HG02763 (cell line): Measurements from ENCODE around the gene UFD1.

Source experiments
- ATAC-seq: cut with Tn5 transposase; IDR thresholded peaks from one replicate; pipeline ENCODE4 v1.9.1; 2021; ENCODE audit warnings: mild to moderate bottlenecking, moderate library complexity; ENCODE audit not compliant: unreplicated experiment

The UFD1 gene

DNA sequence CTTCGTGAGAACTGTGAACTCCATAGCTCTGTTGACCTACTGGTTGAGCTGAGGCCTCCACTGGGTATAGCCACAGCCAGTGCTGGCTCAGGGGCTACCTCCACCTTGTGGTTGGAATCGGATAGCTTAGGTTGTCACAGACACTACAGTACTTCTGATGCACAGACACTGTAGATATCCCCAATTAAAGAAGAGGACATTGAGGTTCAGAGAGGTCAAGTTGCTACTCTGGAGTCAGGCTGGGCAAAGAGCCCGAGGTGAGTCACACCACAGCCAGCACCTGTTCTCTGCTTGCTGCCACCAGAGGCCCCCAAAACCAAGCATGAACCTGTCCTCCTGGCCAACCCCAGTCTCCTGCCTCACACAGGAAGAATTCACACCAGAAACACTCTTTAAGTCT, 5.4 kb downstream of the UFD1 start:
- ATAC-seq: no peak

DNA sequence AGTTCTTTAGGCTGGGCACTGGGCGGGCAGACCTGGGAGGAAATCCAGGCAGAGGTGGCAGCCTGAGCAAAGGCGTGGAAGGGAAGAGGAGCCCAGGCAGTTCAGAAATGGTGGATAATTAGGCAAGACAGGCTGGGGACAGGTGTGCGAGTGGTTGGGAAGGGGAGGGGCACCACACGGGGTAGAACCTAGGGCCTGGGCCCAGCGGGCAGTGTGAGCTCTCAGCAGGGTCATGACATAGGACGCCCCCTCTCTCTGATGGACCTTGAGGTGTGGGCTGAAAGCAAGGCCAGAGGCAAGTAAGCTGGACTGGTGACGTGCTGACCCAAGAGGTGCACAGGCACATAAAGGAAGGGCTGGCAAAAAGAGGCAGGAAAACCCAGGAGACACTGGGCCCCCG, 6.8 kb downstream of the UFD1 start:
- ATAC-seq: no peak

DNA sequence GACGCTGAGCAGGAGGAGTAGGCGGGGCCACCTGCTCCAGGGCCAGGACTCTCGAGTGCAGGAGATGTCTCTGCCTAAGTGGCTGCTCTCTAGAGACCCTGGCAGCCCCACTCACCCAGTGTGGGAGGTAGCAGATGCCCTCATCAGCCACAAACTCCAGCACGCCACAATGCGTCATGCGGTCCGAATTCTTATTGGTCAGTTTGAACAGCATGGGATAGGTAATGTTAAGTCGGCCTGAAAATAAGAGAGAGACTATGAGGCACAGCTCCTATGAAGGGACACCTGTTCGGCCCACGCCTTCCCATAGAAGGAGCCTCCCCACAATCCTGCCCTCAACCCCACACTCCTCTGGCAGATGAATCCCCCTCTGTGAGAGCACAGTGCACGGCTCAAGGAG, 7.4 kb downstream of the UFD1 start:
- no peak for ATAC-seq

DNA sequence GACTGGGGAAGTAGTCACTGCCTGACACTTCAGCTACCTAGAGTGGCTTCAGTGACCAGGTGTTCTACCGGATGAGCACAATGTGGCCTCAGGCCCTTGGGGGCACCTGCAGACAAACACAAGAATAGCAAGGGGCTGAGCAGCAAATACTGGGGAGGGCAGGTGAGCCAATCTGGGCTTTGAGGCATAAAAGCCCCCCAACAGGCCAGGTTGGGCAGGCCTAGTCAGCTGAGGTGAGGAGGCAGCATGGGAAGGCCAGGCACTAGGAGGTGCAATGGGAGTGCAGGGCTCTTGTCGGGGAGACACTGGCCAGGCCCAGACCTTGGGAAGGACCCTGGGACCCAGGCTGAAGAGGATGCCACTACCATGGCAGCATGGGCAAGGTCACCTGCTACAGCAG, 9.0 kb downstream of the UFD1 start:
- ATAC-seq: no peak

DNA sequence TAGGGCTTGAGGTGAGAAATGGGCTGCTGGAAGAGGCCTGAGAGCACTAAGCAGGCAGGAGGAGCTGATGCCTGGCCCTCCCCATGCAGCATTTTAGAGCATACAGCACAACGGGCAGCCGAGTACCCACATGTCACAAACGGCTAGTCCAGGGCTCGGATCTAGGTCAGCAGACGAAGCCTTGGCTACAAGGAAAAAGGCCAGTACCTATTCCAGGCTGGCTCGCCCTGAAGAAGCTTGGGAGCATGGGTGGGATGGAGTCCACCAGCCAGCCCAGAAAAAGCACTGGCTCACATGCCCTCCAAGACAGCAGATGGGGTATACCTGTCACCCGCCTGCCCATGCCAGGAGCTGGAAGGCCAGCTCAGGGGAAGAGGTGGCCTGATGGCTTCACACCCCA, 9.6 kb downstream of the UFD1 start:
- ATAC-seq: no peak

DNA sequence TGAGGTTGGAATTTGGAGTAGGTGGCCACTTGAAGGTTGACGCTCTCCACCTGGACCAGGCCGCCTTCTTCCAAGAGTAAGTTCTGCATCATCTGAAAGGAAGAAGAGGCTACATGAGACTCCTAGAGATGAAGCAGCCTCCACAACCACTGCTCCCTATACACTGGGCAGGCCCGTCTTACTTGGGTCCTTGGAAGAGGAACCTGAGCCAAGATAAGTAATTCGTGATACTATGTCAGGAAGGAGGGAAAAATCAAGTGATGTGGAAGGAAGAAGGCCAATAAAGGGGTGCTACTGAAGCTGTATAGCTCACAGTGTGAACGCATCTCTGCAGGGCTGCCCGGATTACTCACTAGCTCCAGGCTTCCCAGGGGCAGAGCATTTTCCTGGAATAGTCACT, 11.1 kb downstream of the UFD1 start:
- no peak for ATAC-seq

DNA sequence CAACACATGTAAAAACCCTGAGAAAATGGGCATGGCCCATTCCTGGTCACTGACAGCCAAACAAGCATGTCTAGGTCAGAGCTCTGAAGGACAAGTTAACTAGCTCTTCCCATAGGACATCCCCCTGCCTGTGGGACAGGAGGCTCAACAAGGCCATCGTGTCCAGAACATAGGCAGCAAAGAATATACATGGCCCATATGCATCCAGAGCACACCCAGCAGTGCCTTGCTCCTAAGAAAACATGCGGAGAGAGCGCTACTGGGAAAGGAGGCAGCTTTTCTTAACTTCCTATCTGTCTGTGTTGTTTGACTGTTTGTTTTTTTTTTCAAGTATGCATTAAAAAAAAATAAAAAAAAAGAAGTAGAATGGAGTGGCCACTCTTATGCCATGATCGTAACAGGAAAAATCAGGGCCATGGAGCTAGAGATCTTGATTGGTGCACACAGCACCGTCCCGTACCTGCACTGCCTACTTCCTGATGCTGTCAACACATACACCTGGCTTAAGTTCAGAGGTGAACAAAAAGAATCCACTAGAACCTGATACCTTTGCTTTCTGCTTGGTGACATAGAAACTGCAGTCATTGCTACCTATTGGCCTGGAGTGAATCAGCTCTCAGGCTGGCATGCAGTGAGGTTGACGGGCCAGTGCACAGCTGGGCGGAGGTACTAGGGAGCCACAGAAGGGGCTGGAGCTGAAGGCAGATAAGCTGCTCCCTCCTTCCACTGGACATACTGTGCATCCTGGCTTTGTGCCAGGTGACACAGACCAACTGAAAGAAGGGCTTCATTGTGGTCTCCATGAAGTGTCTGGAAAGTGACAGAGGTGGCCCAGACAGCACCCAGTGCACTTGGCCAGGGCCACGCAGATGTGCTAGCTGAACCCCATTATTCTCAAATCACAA, 11.9 kb downstream of the UFD1 start:
- no peak for ATAC-seq

DNA sequence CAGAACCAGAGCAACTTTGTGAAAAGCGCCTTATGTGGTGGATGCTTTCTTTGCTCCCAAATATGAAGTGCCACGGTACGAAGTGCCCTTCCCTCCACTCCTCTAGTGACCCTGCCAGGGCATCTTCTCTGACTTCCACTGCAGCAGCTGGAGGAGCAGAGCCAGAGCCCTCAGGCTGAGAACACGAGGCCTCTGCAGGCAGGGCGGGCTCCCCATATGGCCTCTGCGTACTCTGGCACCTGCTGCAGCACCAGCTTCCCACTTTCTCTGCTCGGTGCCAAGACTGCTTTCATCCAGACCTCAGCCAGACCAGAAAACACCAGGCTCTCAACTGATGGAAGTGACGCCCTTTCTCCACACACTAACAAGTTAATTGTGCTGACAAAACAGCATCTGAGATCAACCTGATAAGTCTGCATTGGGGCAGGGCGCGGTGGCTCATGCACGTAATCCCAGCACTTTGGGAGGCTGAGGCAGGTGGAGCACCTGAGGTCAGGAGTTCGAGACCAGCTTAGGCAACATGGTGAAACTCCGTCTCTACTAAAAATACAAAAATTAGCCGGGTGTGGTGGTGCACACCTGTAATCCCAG, 12.8 kb downstream of the UFD1 start:
- ATAC-seq: no peak

DNA sequence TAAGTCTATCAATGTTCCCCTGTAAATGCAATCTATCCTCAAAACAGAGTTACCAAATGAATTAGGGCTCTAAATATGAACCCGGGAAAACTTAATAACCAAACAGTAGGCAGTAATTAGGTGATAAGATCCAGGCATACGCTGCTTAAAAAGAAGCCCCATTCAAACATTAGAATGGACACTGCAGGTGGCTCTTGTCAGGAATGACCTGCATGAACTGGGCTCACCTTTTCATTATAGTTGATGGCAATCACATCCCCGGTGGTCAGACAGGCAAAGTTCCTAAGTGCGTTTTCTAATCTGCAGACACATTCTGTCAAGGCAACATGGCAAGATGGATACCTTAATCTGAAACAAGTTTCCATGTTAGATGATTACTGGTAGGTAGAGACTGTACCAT, 14.0 kb downstream of the UFD1 start:
- ATAC-seq: no peak

DNA sequence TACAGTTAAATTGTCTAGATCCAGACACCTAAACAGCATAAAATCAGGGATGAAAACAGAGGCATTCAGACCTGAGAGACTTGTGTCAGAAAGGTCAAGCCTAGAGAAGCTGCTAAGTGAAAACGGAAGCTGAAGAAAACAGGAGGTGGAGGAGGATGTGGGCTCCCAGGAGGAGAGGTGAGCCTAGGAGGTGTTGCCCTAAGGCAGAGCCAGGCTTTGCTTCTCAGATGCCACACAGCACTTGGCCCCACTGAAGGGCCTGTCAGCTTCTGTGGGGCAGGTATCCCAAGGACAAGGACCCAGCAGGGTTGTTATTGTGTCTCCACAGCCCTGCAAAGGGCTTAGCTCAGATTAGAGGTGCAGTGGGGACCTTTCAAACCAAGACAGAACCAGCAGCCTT, 14.4 kb downstream of the UFD1 start:
- no peak for ATAC-seq

DNA sequence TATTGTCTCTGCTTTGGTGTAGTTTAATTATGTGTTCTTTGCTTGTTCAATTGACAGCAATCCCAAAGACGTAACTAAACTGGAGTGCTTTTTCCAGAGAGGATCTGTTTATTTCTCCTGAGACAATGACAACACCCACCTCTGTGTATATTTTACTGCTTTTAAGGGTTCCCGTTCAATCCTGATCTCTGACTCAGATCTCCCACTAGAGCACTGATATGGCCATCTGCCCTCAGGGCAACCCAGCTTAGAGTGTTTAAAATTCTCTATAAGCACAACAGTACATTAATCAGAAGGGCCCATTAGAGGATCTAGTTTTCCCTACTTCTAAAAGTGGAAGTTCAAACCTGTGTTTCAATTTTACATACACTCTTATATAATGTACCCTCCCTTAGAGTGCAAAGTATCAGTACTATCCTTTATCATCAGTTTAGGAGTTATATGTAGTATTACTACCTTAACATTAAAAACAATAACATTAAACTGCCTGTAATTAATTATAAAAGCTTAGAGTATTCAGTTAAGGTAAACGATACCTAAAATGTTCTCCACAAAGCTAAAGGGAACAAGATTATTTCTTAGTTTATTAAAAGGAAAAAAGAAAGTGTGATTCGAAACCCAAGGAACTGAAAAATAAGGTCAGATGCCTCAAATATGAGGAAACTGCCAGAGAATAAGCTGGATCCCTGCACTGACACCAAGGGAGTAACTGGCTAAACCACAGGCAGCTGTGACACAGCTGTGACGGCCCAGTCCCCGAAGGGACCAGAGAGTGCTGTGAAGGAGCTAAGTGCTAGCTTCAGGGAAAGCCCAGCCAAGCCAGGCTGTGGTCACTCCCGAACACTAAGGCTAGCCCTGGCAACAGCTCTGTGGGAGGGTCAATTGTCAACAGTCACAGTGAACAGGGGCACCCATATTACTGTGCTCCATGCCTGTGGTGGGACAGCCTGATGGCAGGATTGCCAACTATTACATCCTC, 15.2 kb downstream of the UFD1 start:
- no peak for ATAC-seq

DNA sequence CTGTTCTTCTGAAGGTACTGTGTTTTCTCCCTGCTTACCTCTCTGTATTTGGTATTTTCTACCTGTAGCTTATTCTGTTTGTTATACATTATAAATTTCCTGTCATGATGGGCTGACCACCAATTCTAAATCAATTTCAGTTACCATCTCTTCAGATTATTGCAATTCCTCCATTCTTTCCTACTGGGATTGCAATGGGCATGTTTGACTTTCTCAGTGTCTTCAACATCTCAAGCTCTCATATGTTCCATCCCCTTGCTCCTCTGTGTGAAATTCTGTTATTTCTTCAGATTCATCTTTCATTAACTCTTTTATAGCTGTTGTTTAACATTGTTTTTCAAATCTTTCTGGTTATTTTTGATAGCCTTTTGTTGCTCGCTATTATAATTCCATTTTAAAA, 16.0 kb downstream of the UFD1 start:
- no peak for ATAC-seq

DNA sequence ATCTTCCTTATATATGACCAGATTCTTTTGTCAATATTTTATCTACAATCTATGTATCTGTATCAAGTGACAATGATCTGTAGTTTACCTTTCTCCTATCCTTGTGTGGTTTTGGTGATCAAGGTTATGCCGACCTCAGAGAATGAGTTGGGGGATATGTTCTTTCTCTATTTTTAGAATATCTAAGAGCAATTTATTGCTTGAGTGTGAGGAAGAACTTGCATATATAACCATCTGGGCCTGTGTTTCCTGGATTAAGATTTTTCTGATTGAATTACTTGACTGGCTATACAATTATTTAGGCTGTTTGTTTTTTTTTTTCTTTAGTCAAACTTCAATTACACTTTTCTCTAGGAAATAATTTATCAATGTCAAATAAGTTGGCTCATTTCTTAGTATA, 17.5 kb downstream of the UFD1 start:
- no peak for ATAC-seq

DNA sequence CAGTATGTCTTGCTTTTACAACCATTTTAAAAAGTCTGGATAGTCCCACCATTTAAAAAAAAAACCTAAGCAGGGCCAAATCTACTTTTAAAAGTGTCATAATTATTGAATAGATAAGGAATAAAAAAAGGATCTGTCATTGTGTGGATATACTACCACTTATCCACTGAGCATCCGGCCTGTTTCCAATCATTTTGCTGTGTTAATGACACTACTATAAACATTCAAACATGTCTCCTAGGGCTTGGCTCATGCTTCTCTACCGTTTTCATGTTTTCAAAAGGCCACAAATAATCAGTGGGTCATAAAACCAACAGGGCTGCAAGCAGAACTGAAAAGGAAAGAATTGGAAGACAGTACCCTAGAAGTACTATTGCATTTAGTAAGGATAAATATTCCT, 19.0 kb downstream of the UFD1 start:
- ATAC-seq: no peak

DNA sequence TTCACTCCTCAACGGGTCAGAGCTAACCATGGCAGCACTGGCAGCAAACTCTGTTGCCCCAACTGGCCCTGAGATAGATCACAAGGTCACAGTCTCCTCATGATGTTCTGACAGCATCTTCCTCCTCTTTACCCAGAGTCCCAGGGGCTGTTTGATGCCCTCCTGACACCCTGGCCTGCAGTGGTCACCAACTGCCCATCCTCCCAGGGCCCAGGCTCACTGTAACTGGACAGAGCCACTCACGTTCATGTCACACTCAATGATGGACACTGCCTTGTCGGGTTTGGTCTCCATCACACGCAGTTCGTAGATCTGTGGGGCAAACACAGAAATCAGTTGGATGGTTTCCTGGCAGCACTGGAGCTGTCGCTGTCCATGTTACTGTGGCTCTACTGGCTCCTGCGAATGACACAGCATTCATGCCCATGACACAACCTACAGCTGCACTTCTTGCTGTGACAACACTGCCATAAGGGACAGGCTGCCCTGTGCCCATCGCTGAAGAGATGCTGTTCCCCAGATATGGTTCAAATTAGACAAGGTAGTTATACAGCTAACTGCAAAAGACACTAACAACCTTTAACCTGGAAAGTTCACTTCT, 21.1 kb downstream of the UFD1 start:
- no peak for ATAC-seq

DNA sequence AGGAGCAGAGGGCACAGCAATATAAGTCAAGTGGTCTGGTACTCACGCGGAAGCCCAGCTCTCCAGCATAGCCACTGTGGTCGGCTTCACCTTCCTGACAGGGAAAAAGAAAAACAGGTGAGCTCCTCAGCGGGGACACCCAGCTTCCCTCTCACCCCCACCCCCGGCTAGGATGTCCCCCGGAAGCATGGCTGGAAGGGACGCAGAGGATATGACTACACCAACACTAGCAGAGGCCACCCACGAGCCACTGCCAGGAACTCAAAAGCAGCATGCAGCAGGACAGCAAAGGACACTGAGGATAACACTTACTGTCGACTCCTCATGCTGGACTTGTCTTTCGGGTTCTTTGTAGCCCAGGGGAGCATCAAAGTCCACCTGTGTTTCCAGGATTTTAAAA, 22.5 kb downstream of the UFD1 start:
- ATAC-seq: no peak

DNA sequence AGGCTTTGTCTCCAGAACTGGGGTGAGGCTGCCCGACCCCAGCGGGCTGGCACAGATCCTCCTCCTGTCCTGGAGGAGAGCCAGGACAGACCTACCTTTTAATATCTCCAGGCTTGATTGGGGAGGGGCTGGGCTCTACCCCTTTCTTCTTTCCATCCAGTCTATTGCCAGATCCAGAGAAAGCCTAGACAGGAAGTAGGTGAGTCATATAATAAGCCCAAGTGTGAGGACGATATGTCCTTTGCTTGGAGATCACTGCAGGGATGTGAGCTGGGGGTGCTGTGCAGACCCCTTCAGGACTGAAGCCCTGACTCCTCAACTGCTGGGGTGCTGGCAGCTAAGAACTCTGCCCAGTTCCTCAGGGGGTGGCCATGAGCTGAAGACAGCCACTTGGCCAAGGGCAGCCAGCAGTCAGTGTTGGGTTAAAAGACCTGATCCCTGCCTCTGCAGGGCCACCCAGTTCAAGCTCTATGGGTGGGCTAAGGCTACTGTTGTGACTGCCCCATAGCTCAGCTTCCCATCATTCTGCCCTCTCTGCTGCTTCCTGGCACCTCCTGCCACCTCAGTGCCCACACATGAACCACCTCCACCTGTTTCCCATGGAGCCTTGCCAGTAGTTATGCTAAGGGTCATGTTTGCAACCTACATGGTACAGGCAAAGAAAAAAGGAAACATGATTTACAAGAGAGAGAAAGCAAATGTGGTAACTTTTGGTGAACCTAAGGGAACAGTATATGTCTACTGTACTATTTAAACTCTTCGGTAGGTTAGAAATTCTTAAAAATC, 23.2 kb downstream of the UFD1 start:
- no peak for ATAC-seq

DNA sequence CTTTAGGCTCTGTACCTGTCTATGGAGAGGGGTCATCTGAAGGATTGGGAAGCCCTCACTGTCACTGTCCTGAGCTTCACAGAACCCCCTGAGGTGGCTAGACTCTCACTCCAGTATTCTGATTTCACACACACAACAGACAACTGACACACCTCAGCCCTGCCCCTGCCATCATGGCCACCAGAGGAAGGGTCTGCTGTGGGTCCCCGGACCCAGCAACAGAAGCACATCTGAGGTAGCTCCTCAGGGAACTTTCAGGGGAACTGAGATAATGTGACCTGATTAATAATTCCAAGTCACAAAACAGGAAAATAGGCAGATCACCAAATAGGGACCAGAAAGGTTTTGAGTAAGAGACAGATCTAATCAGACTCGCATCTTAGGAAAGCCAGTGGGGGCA, 24.0 kb downstream of the UFD1 start:
- ATAC-seq: no peak

DNA sequence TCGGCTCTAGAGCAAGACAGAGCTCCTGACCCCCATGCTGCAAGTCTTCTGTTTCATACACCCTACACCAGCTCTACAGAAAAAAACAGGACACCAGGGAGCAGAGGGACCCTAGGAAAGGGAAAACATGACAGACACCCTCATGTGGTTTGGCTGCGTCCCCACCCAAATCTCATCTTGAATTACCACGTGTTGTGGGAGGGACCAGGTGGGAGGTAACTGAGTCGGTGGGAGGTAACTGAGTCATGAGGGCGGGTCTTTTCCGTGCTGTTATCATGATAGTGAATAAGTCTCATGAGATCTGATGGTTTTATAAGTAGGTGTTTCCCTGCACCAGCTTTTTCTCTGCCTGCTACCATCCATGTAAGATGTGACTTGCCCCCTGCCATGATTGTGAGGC, 24.8 kb downstream of the UFD1 start:
- ATAC-seq: no peak

DNA sequence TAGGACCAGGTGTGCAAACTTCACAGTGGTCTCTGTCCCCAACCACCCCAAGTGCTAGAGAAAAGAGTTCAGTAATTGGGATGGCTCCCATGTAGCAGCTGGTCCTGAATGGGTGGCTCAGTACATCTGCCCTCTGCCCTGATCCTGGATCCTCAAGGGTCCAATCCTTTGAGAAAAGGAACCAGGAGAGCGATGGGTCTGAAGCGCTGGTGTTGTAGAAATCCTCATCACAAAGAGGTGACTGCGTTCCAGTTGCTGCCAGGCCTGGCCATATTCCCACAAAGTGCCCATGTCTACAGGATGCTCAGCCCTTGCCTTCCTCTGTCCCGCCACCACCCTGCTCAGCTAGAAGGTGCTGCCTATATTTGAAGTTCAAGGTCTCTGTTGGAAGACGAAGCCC, 25.3 kb downstream of the UFD1 start:
- ATAC-seq: no peak
